ENCODE measurements around the gene CYP46A1. TPM values are rescaled to one million over a fixed set of nuclear protein-coding genes. Genes with fewer than 3 reads are reported as not detected.

Gene CYP46A1
- total RNA-seq, 1 experiment from 2014 or later: 0.59 TPM

- Histone ChIP-seq H4K5ac (ENCODE audit: insufficient read length, low read depth, low read length) (no peak overlapping the region), H3T11ph (ENCODE audit: low read length) (no peak overlapping the region), H3K27ac (ENCODE audit: insufficient read length, low read depth, low read length) (no peak overlapping the region), H3K9me3 (ENCODE audit: control insufficient read depth, low read depth, low read length) (no peaks in the 10 kb centered on the region), H3K27me3 (ENCODE audit: insufficient read depth, low read length) (no peaks in the 10 kb centered on the region), H3K23me2 (ENCODE audit: insufficient read length, low read depth, low read length, poor library complexity, severe bottlenecking) (no peaks in the 10 kb centered on the region), H3K79me2 (ENCODE audit: insufficient read depth, low read length) (no peaks in the 10 kb centered on the region), H2AK5ac (ENCODE audit: insufficient read length, low read length) (no peak overlapping the region), H4K91ac (ENCODE audit: insufficient read length, low read depth, low read length) (no peak overlapping the region), H3K4me2 (ENCODE audit: insufficient read depth, insufficient read length, low read length) (no peak overlapping the region), H3K4ac (ENCODE audit: low read depth, low read length) (no peak overlapping the region), H3K79me1 (ENCODE audit: insufficient read depth, low read depth, low read length, poor library complexity, severe bottlenecking) (no peaks in the 10 kb centered on the region), H2BK20ac (ENCODE audit: low read depth, low read length, poor library complexity, severe bottlenecking) (no peak overlapping the region), H2BK15ac (ENCODE audit: low read depth, low read length) (no peak overlapping the region), H3K9ac (ENCODE audit: extremely low read depth, insufficient read length, low read length) (no peak overlapping the region), H4K20me1 (ENCODE audit: control insufficient read depth, insufficient read depth, insufficient read length) (no peaks in the 10 kb centered on the region), H4K8ac (replicated peaks; ENCODE audit: insufficient read length, low read depth, low read length) (no peak overlapping the region), H3K14ac (ENCODE audit: insufficient read depth, low read length) (no peak overlapping the region), H3K18ac (ENCODE audit: insufficient read length, low read depth, low read length) (no peak overlapping the region), H2AFZ (ENCODE audit: low read length) (no peak overlapping the region), H2BK5ac (ENCODE audit: insufficient read length, low read length) (no peak overlapping the region), H2BK120ac (ENCODE audit: low read depth, low read length, poor library complexity, severe bottlenecking) (no peak overlapping the region), H3K56ac (ENCODE audit: insufficient read length, low read depth, low read length) (no peak overlapping the region), H3K23ac (ENCODE audit: insufficient read length, low read depth, low read length) (no peak overlapping the region), H3K4me1 (ENCODE audit: insufficient read depth, low read length) (peaks cover 5% of the 10 kb centered on the region; the same call in 1 of the 2 replicates), H2BK12ac (ENCODE audit: insufficient read length, low read depth, low read length) (no peak overlapping the region)
- peaks cover 28% of the 10 kb centered on the region in 2 experiments for H3K4me1 Mint-ChIP-seq
- DNase-seq: no peak
- H3K9me3 Mint-ChIP-seq: peaks cover 3 to 4% of the 10 kb centered on the region in 2 experiments; a peak in 3 of 5 replicates
- WGBS (ENCODE audit: extremely low coverage, insufficient read length, low lambda C conversion rate): no CpG with 5 or more reads among the region's 13 CpGs
- no peaks in the 10 kb centered on the region; the same call in 1 of the 2 replicates for H3K27me3 Mint-ChIP-seq (ENCODE audit: low read depth)
- TF ChIP-seq, protein P1, sequence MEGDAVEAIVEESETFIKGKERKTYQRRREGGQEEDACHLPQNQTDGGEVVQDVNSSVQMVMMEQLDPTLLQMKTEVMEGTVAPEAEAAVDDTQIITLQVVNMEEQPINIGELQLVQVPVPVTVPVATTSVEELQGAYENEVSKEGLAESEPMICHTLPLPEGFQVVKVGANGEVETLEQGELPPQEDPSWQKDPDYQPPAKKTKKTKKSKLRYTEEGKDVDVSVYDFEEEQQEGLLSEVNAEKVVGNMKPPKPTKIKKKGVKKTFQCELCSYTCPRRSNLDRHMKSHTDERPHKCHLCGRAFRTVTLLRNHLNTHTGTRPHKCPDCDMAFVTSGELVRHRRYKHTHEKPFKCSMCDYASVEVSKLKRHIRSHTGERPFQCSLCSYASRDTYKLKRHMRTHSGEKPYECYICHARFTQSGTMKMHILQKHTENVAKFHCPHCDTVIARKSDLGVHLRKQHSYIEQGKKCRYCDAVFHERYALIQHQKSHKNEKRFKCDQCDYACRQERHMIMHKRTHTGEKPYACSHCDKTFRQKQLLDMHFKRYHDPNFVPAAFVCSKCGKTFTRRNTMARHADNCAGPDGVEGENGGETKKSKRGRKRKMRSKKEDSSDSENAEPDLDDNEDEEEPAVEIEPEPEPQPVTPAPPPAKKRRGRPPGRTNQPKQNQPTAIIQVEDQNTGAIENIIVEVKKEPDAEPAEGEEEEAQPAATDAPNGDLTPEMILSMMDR (conservative IDR thresholded peaks at IDR 0.05): no peak
- no peak overlapping the region for H3K4me3 Mint-ChIP-seq
- H3K36me3 Mint-ChIP-seq (ENCODE audit: insufficient read depth in 1 of 3, low read depth in 3 of 3): peaks cover 0 to 4% (median 2%) of the 10 kb centered on the region in 3 experiments; a peak in 2 of 7 replicates
- no peak overlapping the region for H3K27ac Mint-ChIP-seq
These were observed 79.6 kb downstream of the CYP46A1 start for GRCh38 chr14:99763527-99764221.

Measured in H9 (cell line).